Brain pericyte (primary cell): ENCODE results near the gene GCHFR.

ENCODE experiments used
- DNase-seq: peaks from one replicate; pipeline ENCODE4 v3.0.0-alpha.2; 2012; ENCODE audit warnings: low read depth, low spot score

GCHFR gene

DNA sequence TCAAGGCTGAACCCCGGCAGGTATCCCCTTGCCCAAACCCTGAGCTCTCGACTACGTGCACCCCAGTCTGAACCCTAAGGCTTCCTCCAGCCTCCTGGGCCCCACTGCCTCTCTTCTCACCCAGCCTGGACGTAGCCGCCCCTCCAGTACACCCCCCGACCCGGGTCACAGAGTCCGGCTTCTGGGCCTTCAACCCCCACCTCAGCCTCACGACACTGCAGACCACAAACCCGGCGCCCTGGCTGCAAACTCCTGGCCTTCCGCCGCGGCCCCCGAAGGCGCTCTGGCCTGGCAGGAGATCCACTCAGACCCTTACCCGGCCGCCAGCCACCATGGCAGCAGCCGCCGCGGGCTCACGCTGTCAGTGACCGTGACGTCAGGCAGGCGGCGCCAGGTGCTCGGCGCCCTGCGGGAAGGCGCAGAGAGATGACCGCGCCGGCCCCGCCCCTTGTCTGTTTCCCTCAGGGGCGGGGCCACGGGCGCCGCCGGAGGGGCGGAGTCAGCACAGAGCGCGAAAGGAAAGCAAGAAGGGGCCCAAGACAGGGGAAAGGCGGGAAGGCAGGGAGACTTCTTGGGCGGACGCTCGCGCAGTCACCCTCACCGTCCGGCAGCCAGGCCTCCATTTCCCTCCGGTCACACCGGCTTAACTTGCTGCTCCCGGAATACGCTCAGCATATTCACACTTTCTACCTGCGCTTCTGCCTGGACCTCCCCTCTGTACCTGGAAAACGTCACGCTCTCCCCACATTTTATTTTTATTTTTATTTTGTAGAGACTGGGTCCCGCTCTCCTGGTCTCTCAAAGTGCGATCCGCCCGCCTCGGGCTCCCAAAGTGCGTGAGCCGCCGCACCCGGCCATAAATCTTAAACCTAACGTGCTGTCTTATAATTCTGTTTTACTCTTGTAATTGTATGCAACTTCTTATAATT, 8.7 kb upstream of the GCHFR start, which contains the start of gene RMDN3:
Gene RMDN3, minus strand, starts transcription at position 372 of the 929 bp plus-strand sequence. CDS start 471 bp downstream, outside the sequence.
- peak; percentile 69 for DNase-seq

DNA sequence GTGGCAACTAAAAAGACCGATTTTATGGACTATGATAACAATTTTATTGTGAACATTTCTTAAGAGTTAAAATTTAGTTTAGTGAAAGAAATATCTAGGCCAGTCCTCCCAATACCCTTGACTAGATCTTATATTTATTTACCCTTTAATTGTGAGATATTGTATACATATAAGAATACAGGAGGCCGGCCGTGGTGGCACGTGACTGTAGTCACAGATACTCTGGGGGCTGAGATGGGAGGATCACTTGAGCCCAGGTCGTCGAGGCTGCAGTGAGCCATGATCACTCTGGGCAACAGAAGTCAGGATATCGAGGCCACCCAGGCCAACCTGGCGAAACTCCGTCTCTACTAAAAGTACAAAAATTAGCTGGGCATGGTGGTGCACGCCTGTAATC, 8.1 kb upstream of the GCHFR start:
- DNase-seq, result no peak

DNA sequence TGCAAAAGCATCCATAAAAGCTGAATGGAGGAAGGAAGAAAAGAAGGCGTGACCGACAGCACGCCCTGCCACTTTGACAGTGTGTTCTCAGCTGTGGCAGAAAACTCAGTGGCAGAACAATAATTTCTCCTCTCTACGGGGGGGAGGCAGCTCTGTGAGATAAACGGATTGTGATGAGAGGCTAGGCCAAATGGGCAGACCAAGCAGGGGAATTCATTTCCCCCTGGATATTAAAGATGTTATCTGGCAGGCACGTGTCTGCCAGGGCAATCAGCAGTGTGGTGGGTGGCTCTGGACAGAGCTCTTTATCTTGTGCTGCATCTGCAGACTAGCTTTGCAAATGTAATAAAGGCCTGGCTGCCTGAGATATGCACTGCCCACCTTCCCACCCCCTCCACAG, 6.9 kb upstream of the GCHFR start:
- DNase-seq, result no peak

DNA sequence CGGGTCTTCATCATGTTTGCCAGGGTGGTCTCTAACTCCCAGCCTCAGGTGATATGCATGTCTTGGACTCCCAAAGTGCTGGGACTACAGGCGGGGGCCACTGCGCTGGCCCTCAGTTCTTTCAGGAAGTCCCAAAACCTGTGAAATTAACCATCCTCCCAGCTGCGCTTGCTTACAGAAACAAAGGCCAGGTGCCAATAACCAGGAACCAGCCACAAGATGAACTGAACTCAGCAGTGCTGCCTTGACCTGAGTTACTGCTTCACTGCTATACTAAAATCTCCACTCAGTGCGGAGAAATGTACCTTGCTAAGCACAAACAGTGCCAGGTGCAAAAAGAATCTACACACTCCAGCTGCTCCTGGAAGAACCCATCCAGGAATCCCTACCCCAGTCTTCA, 3.9 kb upstream of the GCHFR start:
- no peak for DNase-seq

DNA sequence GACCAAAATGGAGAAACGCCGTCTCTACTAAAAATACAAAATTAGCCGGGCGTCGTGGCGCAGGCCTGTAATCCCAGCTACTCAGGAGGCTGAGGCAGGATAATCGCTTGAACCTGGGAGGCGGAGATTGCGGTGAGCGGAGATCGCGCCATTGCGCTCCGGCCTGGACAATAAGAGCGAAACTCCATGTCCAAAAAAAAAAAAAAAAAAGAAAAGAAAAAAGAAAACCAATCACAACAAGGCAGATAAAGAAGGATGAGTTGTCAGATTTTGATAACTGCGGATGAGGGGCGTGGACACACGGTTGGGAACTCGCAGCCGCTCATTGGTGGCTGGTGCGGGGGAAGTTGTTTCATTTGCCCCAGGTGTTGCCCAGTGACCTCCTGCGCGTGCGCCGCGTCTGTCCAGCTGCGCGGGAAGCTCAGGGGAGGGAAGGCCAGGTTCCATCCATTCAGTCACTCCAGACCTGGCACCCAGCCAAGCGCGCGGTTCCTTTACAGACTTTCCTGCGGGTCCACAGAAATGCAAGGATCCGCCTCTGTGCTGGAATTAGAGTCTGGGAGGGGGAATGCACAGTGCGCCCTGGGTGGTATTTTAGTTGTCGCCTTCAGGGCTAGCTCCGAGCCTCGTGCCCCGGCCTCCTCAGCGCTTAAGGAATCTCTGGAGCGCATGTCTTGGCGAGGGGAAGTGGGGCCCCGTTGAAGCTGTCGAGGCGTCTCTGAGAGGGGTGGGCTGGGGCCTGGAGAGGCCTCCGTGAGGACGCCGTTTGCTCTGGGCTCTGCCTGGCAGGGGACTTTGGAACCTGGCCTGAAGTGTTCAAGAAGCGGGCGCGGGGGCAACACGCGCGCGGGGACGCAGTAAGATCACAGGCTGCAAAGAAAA, 708 bp upstream of the GCHFR start:
- DNase-seq, result no peak

DNA sequence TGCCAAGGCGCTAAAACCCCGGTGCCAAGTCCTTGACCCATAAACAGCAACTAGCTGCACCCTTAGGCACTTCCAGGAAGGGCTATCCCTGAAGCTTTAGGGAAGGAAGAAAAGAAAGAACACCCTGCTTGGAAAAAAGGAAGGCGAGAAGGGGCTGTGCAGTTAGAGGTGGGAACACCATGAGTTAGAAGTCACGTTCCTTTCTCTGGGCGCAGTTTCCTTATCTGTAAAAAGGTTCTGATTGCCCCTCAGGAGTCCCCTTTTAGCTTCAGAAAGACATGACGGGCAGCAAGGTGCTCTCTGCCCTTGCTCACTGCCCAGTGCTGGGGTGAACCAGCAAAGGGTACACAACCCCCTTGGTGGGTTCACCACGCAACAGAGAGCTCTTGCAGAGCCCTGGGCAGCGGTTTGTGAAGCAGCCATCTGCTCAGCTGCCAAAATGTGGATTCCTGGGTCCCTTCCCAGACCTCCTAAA, 798 bp downstream of the GCHFR start:
- no peak for DNase-seq

DNA sequence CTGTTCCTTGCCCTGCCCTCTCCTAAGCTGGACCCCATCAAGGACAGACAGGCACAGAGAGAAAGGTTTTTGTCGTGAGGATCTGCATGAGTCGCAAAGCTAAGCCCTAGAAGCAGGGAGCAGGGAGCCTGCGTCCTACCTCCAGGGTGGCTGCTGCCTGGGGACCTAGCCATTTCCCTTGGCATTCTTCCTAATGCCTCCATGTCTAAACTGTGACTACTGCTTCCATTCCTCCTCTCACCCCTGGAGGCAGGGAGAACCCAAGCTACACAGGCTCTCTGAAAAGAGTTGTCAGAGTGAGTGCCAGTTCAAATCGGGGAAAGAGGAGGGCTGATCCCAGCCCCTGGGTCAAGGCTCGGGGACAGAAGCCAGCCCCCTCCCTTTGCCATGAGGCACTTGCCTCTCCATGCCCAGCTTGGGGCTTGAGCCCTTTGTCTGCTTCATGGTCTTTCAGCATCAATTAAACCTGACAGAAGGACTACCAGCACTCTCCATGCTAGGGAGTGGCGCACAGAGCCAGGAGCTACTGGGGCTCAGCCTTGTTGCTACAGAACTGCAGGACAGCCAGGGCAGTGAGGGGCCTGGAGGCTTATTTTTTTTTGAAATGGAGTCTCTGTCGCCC, 2.4 kb downstream of the GCHFR start:
- no peak for DNase-seq

DNA sequence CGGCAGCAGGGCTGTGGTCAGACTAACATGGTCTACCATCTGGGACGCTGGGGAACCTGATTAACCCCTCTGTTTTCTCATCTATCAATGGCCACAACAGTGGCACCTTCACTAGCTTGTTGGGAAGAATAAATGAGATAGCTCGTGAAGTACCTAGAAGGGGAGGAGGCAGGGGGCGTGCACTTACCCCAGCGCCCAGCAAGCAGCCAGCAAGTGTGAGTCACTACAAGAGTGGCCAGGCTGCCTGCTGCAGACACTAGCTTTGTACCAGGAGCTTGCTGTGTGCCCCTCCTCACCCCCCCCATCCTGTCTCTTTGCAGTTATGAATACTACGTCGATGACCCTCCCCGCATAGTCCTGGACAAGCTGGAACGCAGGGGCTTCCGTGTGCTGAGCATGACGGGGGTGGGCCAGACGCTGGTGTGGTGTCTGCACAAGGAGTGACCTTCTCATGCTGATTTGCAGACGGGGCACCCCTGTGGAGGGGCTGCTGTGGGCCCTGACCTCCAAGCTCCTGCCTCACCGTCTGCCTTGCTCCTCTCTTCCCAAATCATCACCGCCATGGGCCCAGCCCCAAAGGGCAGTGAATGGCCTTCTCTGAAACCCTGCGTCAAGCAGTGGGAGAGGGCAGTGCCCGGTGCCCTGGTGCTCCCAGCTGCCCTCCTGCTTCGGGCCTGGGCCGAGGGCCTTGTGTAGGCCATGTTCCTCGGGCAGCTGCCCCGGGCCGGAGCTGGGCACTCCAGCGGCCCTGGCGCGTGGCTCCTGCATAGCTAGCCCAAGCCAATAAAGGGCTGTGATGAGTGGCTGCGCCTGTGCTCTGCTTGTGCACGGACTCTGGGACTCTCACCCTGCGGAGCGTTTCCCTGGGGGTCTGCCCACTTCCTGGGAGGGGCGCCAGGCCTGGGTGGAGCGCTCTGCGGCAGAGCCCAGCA, 3.3 kb downstream of the GCHFR start:
- DNase-seq, result no peak

DNA sequence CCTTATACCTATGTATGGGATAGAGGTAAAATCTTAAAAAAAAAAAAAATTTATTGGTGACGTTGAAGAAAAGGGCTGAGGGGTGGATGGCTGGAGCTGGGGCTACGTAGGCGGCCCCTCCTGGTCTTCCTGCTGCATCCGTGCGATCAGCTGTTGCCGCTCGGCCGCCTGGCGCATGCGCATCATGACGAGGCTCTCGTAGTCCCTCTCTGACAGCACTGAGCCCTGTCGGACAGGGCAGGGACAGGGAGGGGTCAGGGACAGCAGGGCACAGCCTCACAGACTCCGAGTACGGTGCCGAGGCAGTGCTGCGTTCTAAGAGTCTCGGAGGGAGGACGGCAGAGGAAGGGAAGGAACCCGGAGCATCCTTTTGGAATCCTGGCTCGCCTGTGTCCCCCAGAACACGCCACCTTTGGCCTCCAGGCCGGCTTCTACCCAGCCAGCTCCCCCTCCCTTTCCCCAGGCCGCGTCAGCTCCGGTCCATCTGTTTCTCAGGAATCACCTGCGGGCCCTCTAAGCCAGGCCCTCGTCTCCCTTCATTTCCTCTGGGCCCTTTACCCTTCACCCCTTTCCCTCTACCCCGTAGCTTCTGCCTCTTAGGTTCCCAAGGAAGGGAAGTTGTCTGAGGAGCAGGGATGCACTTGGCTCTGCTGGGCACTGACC, 4.1 kb downstream of the GCHFR start:
- no peak for DNase-seq

DNA sequence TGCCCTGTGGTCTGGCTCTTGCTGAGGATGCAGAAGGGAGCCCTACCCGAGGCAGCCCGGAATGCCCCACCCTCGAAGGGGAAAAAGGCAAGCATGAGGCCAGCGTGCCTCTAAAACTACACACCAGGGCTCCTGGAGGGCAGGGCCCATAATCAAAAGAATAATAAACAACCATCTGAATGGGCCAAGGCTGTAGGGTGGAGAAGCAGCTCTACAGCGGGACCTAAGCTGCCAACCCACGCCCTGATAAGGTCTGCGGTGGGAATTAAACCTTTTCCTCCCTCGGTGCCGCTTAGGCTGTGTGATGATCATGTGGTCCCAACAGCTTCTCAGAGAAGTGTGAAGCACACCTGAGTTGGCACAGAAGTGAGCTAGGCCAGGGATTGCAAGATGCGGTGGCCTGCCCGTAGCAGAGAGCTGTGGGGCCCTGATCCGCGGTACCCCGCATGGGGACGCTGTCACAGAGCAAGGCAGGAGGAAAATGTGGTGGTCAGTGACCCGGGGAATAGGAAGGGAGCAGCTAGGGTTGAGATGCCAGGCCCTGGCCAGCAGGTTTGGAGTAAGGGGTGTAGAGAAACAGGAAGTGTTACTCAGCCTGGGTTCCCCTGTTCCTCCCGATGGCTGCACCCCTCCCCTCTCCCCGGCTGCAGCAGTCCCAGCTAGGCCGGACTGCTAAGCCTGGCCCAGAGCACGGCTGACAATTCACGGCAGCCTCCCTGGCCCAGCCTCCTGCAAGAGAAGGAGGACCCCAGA, 4.8 kb downstream of the GCHFR start:
- DNase-seq, result no peak

DNA sequence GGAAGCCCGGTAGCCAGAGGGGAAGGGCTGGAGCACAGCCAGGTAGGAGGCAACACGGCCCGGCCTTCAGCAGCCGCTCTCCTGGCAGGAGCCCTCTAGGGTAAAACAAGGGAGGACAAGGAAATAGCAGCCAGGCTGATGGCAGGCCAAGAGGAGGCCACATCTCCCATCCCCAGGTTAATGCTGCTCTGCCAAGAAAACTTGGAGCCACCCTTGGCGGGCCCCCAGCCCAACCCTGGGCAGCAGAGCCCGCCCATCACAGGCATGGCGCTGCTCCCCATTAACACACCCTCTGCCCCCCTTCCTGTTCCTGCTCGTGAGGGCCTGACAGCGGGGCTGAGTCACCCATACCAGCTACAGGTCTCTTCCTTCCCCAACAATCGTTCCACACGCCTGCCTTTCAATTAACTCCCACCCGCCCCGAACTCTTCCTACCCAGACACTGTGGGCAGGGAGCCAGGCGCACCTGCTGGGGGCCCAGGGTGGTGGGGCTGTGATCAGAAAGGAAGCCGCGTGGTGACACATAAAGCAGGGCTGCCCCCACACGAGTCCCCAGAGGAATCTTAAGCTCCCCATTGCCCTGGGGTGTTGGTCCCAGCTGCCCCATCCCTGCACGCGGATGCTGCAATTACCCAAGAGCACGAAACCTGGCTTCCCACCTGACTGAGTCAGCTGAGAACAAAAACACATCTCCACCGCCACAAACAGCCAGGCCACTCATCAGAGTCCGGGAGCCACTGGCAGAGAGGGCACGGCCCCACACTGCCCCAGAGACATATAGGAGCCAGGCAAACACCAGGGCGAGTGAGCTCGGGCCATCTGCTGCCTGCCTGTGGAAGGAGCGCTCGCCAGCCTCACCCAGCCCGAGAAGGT, 5.6 kb downstream of the GCHFR start, which contains the start of gene C15orf62:
Gene C15orf62, plus strand, starts transcription at position 707 of the 873 bp plus-strand sequence. CDS start 516 bp downstream, outside the sequence.
- no peak for DNase-seq

DNA sequence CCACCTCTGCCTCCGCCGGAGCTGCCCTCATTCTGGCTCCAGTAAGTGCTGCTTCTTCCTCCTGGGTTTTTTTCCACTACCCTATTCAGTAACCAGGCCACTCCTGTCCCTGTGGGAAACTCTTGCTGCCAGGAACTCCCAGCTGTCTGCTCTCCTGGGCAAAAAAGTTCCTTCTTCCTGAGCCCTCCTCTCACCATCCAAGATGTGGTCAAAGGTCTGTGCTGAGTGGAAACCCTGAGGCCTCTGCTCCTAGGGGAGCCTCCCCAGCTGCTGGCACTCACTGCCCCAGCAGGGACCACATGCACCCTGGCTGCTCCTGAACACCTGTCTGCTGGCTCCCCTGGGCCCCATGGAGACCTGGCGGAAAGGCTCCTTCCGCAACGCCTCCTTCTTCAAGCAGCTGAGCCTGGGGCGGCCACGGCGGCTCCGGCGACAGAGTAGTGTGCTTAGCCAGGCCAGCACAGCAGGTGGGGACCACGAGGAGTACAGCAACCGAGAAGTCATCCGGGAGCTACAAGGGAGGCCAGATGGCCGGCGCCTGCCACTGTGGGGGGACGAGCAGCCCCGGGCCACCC, 6.4 kb downstream of the GCHFR start:
- DNase-seq, result no peak

DNA sequence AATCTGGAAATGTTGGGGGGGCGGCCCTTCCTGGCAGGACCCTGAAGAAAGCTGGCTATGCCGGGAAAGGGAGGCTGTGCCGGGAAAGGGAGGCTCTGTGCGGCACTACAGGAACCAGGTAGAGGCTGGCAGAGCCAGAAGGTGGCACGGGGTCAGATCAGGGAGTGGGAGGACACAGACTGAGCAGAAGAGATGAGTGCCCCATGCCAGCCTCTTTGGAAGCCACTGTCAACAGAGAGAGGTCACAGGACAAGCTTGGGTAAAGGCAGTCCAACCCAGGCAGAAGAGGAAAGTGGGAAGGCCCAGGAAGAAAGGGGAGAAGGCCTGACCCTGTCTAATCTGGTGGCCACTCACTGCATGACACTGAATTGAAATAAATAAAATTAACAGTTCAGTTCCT, 7.4 kb downstream of the GCHFR start:
- no peak for DNase-seq

DNA sequence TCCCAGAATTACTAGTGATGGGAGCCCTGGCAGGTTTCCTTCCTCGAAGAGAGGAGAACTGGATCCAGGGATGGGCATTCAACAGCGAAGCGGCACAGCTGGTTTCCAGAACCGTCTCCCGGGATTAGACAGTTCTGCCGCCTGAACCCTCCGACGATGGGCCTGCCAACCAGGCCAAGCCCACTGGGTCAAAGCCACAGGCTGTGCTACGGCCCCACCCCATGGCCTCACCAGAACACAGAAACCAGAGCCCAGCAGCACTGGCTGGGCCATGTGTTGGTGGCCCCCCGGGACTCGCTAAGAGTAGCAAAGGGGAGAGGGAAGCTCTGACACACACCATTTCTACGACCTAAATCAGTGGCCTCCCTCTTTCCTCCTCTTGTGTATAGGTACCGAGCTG, 8.1 kb downstream of the GCHFR start:
- no peak for DNase-seq

DNA sequence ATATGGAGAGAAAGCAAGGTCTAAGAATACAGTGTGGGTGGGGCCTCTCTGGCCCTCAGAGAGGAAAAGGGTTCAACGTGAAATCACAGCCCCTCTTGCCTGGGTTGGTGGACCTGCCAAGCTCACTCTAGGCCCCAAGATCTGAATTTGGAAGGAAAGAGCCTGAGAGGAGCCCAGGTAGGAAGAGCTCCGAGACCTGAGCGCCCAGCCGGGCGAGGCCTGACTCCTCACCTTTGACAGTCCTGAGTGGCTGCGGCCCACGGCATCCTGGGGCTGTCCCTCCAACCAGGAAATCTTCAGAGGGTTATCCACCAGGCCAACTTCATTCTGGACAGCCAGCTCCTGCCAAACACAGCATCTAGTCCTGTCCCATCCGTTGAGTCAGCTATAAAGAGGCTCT, 9.6 kb downstream of the GCHFR start:
- no peak for DNase-seq

DNA sequence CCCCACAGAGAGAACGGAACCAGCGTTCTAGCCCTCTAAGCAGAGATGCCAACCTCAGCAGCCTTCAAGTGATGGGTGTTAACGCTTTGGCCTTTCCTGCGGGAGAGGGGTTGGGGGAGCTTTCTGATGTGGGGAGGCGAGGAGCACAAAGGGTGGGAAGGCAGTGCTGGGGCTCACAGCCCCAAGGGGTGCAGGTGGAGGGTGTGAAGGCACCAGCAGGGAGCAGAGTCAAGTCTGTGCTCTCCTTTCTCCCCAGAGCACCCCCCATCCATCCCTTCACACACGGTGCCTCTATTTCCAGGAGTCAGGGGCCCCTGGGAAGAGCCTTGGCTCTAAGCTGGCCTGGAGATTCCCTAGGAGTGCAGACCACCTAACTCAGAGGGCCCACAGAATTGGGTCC, 10.0 kb downstream of the GCHFR start:
- DNase-seq, result no peak

DNA sequence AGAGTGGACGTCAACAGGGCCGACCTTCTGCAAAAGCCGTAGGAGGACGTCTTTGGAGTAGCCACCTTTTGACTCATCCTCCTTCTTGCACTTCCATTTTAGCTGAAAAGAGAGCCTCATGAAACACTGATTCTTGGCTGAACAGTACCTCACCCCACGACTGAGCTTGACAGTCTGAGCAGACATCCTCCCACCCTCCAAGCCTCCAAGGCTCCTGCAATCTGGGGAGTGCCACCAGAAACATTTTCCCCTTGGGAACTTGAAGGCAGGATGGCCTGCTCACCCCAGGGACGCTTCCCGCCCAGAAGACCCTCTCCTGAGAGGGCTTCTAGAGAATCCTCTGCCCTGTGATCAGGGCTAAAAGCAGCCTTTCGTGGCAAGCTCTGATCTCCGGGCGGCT, 11.1 kb downstream of the GCHFR start:
- DNase-seq, result no peak
